Subcutaneous abdominal adipose tissue (tissue), 5 donors: ENCODE data around the gene AKAP6.

Source experiments
- H3K27ac ChIP-seq: one replicate; pipeline ENCODE4 v1.7.0; 2013; ENCODE audit warnings: low read depth, mild to moderate bottlenecking, inconsistent platforms, low read length, moderate library complexity
- H3K27me3 ChIP-seq, 5 donors: one replicate each; pipeline ENCODE4 v1.7.0; 2013; ENCODE audit warnings: low read length in 5 of 5, inconsistent platforms in 1 of 5; ENCODE audit not compliant: control insufficient read depth in 5 of 5, insufficient read depth in 4 of 5
- H3K36me3 ChIP-seq, 5 donors: one replicate each; pipeline ENCODE4 v1.7.0; 2013; ENCODE audit warnings: low read length in 5 of 5; ENCODE audit not compliant: control insufficient read depth in 5 of 5, insufficient read depth in 5 of 5
- H3K4me1 ChIP-seq, 5 donors: one replicate each; pipeline ENCODE4 v1.7.0; 2013; ENCODE audit warnings: low read length in 5 of 5, mild to moderate bottlenecking in 3 of 5, moderate library complexity in 1 of 5; ENCODE audit not compliant: control insufficient read depth in 5 of 5, insufficient read depth in 5 of 5
- H3K4me3 ChIP-seq, 5 donors: one replicate each; pipeline ENCODE4 v1.7.0; 2013; ENCODE audit warnings: low read length in 5 of 5, low read depth in 1 of 5
- H3K9ac ChIP-seq, 5 donors: one replicate each; pipeline ENCODE4 v1.7.0; 2013; ENCODE audit warnings: low read length in 5 of 5, mild to moderate bottlenecking in 4 of 5, moderate library complexity in 3 of 5
- H3K9me3 ChIP-seq, 5 donors: one replicate each; pipeline ENCODE4 v1.7.0; 2013; ENCODE audit warnings: low read length in 5 of 5; ENCODE audit not compliant: control insufficient read depth in 5 of 5
- donor health status: healthy.
- donor health status: healthy.
- donor health status: healthy.
- donor health status: healthy.
- donor health status: healthy.

The AKAP6 gene

GRCh38 chr14:32329146-32329545 lies at the start of gene AKAP6:
AKAP6 (plus strand) TSS chr14:32329298; CDS start chr14:32433494, 104,196 bp downstream.
- Histone ChIP-seq H3K4me3 (no peak within 1 kb of the TSS), H3K27ac (no peak within 1 kb of the TSS), H3K36me3 (no peaks in the 10 kb centered on the region), H3K9ac (no peak within 1 kb of the TSS), H3K9me3 (peaks cover 0 to 7% (median 3%) of the 10 kb centered on the region in 5 donors), H3K4me1 (no peaks in the 10 kb centered on the region), H3K27me3 (no peaks in the 10 kb centered on the region)

- Histone ChIP-seq H3K36me3 (no peaks in the 10 kb centered on the region), H3K27me3 (no peaks in the 10 kb centered on the region), H3K9me3 (peaks cover 0 to 2% (median 0%) of the 10 kb centered on the region in 5 donors), H3K4me3 (no peak overlapping the region), H3K4me1 (no peaks in the 10 kb centered on the region), H3K9ac (no peak overlapping the region), H3K27ac (no peak overlapping the region)
Observed at GRCh38 chr14:32286602-32287001, 42.5 kb upstream of the AKAP6 start.

GRCh38 chr14:32296366-32296765 lies 32.7 kb upstream of the AKAP6 start:
- Histone ChIP-seq H3K27me3 (no peaks in the 10 kb centered on the region), H3K9ac (no peak overlapping the region), H3K4me1 (no peaks in the 10 kb centered on the region), H3K4me3 (no peak overlapping the region), H3K36me3 (no peaks in the 10 kb centered on the region), H3K27ac (no peak overlapping the region), H3K9me3 (no peaks in the 10 kb centered on the region)

GRCh38 chr14:32298346-32298745 lies 30.8 kb upstream of the AKAP6 start:
- Histone ChIP-seq H3K9ac (no peak overlapping the region), H3K9me3 (no peaks in the 10 kb centered on the region), H3K27me3 (no peaks in the 10 kb centered on the region), H3K36me3 (no peaks in the 10 kb centered on the region), H3K27ac (no peak overlapping the region), H3K4me1 (no peaks in the 10 kb centered on the region), H3K4me3 (no peak overlapping the region)

- no peak overlapping the region for H3K27ac ChIP-seq
- no peak overlapping the region for H3K4me3 ChIP-seq
- H3K9ac ChIP-seq, result no peak overlapping the region
- H3K27me3 ChIP-seq, result no peaks in the 10 kb centered on the region
- no peaks in the 10 kb centered on the region for H3K36me3 ChIP-seq
- no peaks in the 10 kb centered on the region for H3K4me1 ChIP-seq
- no peaks in the 10 kb centered on the region for H3K9me3 ChIP-seq
Observed at GRCh38 chr14:32300136-32300535, 29.0 kb upstream of the AKAP6 start.

- no peaks in the 10 kb centered on the region for H3K27me3 ChIP-seq
- H3K4me3 ChIP-seq, result no peak overlapping the region
- no peak overlapping the region for H3K9ac ChIP-seq
- H3K27ac ChIP-seq, result no peak overlapping the region
- no peaks in the 10 kb centered on the region for H3K9me3 ChIP-seq
- no peaks in the 10 kb centered on the region for H3K36me3 ChIP-seq
- no peaks in the 10 kb centered on the region for H3K4me1 ChIP-seq
Observed at GRCh38 chr14:32303865-32304264, 25.2 kb upstream of the AKAP6 start.

- no peaks in the 10 kb centered on the region for H3K9me3 ChIP-seq
- no peaks in the 10 kb centered on the region for H3K36me3 ChIP-seq
- H3K27ac ChIP-seq, result no peak overlapping the region
- no peaks in the 10 kb centered on the region for H3K4me1 ChIP-seq
- H3K9ac ChIP-seq, result no peak overlapping the region
- no peaks in the 10 kb centered on the region for H3K27me3 ChIP-seq
- H3K4me3 ChIP-seq, result no peak overlapping the region
Observed at GRCh38 chr14:32304296-32304695, 24.8 kb upstream of the AKAP6 start.

- H3K4me3 ChIP-seq, result no peak overlapping the region
- H3K9me3 ChIP-seq, result no peaks in the 10 kb centered on the region
- no peak overlapping the region for H3K27ac ChIP-seq
- no peaks in the 10 kb centered on the region for H3K27me3 ChIP-seq
- no peaks in the 10 kb centered on the region for H3K36me3 ChIP-seq
- H3K9ac ChIP-seq, result no peak overlapping the region
- H3K4me1 ChIP-seq, result no peaks in the 10 kb centered on the region
Observed at GRCh38 chr14:32306549-32306948, 22.5 kb upstream of the AKAP6 start.

- H3K27me3 ChIP-seq, result no peaks in the 10 kb centered on the region
- H3K27ac ChIP-seq, result no peak overlapping the region
- no peaks in the 10 kb centered on the region for H3K36me3 ChIP-seq
- H3K9me3 ChIP-seq, result no peaks in the 10 kb centered on the region
- no peak overlapping the region for H3K4me3 ChIP-seq
- H3K4me1 ChIP-seq, result no peaks in the 10 kb centered on the region
- H3K9ac ChIP-seq, result no peak overlapping the region
Observed at GRCh38 chr14:32307881-32308582, 21.1 kb upstream of the AKAP6 start.

GRCh38 chr14:32310876-32311275 lies 18.2 kb upstream of the AKAP6 start:
- no peaks in the 10 kb centered on the region for H3K36me3 ChIP-seq
- no peaks in the 10 kb centered on the region for H3K4me1 ChIP-seq
- H3K27me3 ChIP-seq, result no peaks in the 10 kb centered on the region
- no peak overlapping the region for H3K9ac ChIP-seq
- H3K4me3 ChIP-seq, result no peak overlapping the region
- no peak overlapping the region for H3K27ac ChIP-seq
- no peaks in the 10 kb centered on the region for H3K9me3 ChIP-seq
